Natural killer cell (primary cell): Measurements from ENCODE around the gene FMNL3. TPM values are rescaled to one million over a fixed set of nuclear protein-coding genes. Genes with fewer than 3 reads are reported as not detected.

Experiments
- ATAC-seq, 3 donors: fragments of 150-1000 bp in 2 of 3; fragments of 200-7000 bp in 1 of 3; cut with Tn5 transposase; 1 replicate in 1 of 3; 2 replicates in 2 of 3; pipeline ENCODE4 v1.10.0; 2021; ENCODE audit warnings: mild to moderate bottlenecking in 2 of 3, moderate library complexity in 2 of 3
- DNase-seq, 2 donors: peaks; one replicate each; pipeline versions ENCODE4 v3.0.0 to v3.0.0-alpha.2; 2013 to 2021; ENCODE audit warnings: mixed read lengths in 1 of 2
- H3K27ac ChIP-seq: one replicate; pipeline ENCODE4 v1.5.1; 2013; ENCODE audit warnings: mild to moderate bottlenecking, low read length
- H3K27me3 ChIP-seq: one replicate; pipeline ENCODE4 v1.6.1; 2013; ENCODE audit warnings: low read length; ENCODE audit not compliant: control insufficient read depth, insufficient read depth
- H3K36me3 ChIP-seq: one replicate; pipeline ENCODE4 v1.6.1; 2013; ENCODE audit warnings: low read length; ENCODE audit not compliant: control insufficient read depth, insufficient read depth
- H3K4me1 ChIP-seq: one replicate; pipeline ENCODE4 v1.6.1; 2013; ENCODE audit warnings: low read length; ENCODE audit not compliant: control insufficient read depth, insufficient read depth
- H3K4me3 ChIP-seq: one replicate; pipeline ENCODE4 v1.5.1; 2013; ENCODE audit warnings: low read length
- H3K9me3 ChIP-seq: one replicate; pipeline ENCODE4 v1.6.1; 2013; ENCODE audit warnings: low read length; ENCODE audit not compliant: control insufficient read depth, insufficient read depth
- H3K27ac Mint-ChIP-seq, 2 donors: one replicate each; pipeline ENCODE4 v1.8.0; 2022; ENCODE audit warnings: mild to moderate bottlenecking in 2 of 2, mixed read lengths in 2 of 2, moderate library complexity in 1 of 2
- H3K27me3 Mint-ChIP-seq, 2 donors: one replicate each; pipeline ENCODE4 v1.8.0; 2022; ENCODE audit warnings: low read depth in 2 of 2, mixed read lengths in 2 of 2
- H3K36me3 Mint-ChIP-seq: one replicate; pipeline ENCODE4 v1.8.0; 2022; ENCODE audit warnings: mixed read lengths
- H3K4me1 Mint-ChIP-seq, 2 donors: one replicate each; pipeline ENCODE4 v1.8.0; 2022; ENCODE audit warnings: mixed read lengths in 2 of 2
- H3K4me3 Mint-ChIP-seq: one replicate; pipeline ENCODE4 v1.8.0; 2022; ENCODE audit warnings: mild to moderate bottlenecking, moderate library complexity, mixed read lengths
- H3K9me3 Mint-ChIP-seq, 2 donors: one replicate each; pipeline ENCODE4 v1.8.0; 2022; ENCODE audit warnings: mixed read lengths in 2 of 2
- CTCF ChIP-seq: fragments of 200-600 bp; IDR thresholded peaks from one replicate; pipeline ENCODE4 v1.8.0; 2022; ENCODE audit warnings: antibody characterized with exemption
- WGBS: methylation state at CpG from one replicate; pipeline ENCODE4 v1.1.7; 2013; ENCODE audit warnings: missing lambda C conversion rate; ENCODE audit not compliant: insufficient coverage; 5-methylcytosine and 5-hydroxymethylcytosine counted together
- intact Hi-C: fragments of 100-400 bp; cut with micrococcal nuclease; formaldehyde crosslinking; loops from one replicate; pipeline ENCODE4 v1.14.2; 2022
- total RNA-seq, 4 donors: library from RNA; stranded (reverse); fragments of 120-200 nt in 1 of 4; gene quantifications; one replicate each; pipeline versions ENCODE4 v1.2.3 to v1.2.4, GENCODE V29; 2013 to 2022

Gene FMNL3
- total RNA-seq, 3 donors from 2014 or later (not counting 1 experiment from before 2014, with no cell fraction given): 54.2 to 82.6 (median 58.7) TPM

- Histone ChIP-seq H3K4me3 (no peak overlapping the region), H3K36me3 (no peaks in the 10 kb centered on the region), H3K9me3 (no peaks in the 10 kb centered on the region), H3K27me3 (no peaks in the 10 kb centered on the region), H3K4me1 (peaks cover 9% of the 10 kb centered on the region), H3K27ac (no peak overlapping the region)
- ATAC-seq: no peak
- Mint-ChIP-seq H3K27me3 (no peaks in the 10 kb centered on the region), H3K36me3 (no peaks in the 10 kb centered on the region), H3K27ac (peak overlapping the region in 1 of 2 donors; percentile 2), H3K4me3 (no peak overlapping the region), H3K4me1 (peaks cover 51 to 61% of the 10 kb centered on the region in 2 donors), H3K9me3 (no peaks in the 10 kb centered on the region)
- TF ChIP-seq CTCF: no peak
- DNase-seq: no peak
- intact Hi-C loops: no loop called here
These were observed 17.4 kb downstream of the FMNL3 start for GRCh38 chr12:49689785-49690184.

- intact Hi-C loops: no loop called here
- H3K9me3 Mint-ChIP-seq: no peaks in the 10 kb centered on the region
These were observed 18.0 kb downstream of the FMNL3 start for GRCh38 chr12:49689237-49689636.

GRCh38 chr12:49687941-49688340 is 19.3 kb downstream of the FMNL3 start:
- intact Hi-C loops: no loop called here
- H3K4me1 ChIP-seq: peaks cover 26% of the 10 kb centered on the region
- no peaks in the 10 kb centered on the region for H3K36me3 ChIP-seq
- TF ChIP-seq CTCF: no peak
- H3K36me3 Mint-ChIP-seq: no peaks in the 10 kb centered on the region
- DNase-seq (no peak), ATAC-seq (no peak)
- H3K27me3 Mint-ChIP-seq: no peaks in the 10 kb centered on the region
- H3K4me3 Mint-ChIP-seq: no peak overlapping the region
- 97% methylated on average over 2 of the region's 2 CpGs for WGBS
- H3K27ac Mint-ChIP-seq: peak overlapping the region in 1 of 2 donors; percentile 3
- no peak overlapping the region for H3K27ac ChIP-seq
- no peaks in the 10 kb centered on the region for H3K9me3 Mint-ChIP-seq
- no peak overlapping the region for H3K4me3 ChIP-seq
- peaks cover 68 to 76% of the 10 kb centered on the region in 2 donors for H3K4me1 Mint-ChIP-seq
- H3K27me3 ChIP-seq: no peaks in the 10 kb centered on the region
- no peaks in the 10 kb centered on the region for H3K9me3 ChIP-seq

More at GRCh38 chr12:49689237-49689636, 18.0 kb downstream of the FMNL3 start:
- ATAC-seq: no peak
- H3K4me3 Mint-ChIP-seq: no peak overlapping the region
- no peak for DNase-seq
- Histone ChIP-seq H3K27ac (no peak overlapping the region), H3K9me3 (no peaks in the 10 kb centered on the region), H3K27me3 (no peaks in the 10 kb centered on the region), H3K4me1 (peaks cover 14% of the 10 kb centered on the region), H3K4me3 (no peak overlapping the region), H3K36me3 (no peaks in the 10 kb centered on the region)
- no peak for TF ChIP-seq CTCF
- peaks cover 57 to 66% of the 10 kb centered on the region in 2 donors for H3K4me1 Mint-ChIP-seq
- H3K27ac Mint-ChIP-seq: no peak overlapping the region
- WGBS: 81% methylated on average over 2 of the region's 2 CpGs
- no peaks in the 10 kb centered on the region for H3K27me3 Mint-ChIP-seq
- H3K36me3 Mint-ChIP-seq: no peaks in the 10 kb centered on the region

GRCh38 chr12:49684310-49684854 is 22.8 kb downstream of the FMNL3 start:
- no peaks in the 10 kb centered on the region for H3K27me3 Mint-ChIP-seq
- DNase-seq: no peak
- no peak for TF ChIP-seq CTCF

More at GRCh38 chr12:49684310-49684854, 22.8 kb downstream of the FMNL3 start:
- Mint-ChIP-seq H3K4me3 (peak overlapping the region; percentile 84), H3K27ac (peak overlapping the region; percentile 88 to 92), H3K4me1 (peaks cover 60 to 63% of the 10 kb centered on the region in 2 donors), H3K36me3 (no peaks in the 10 kb centered on the region), H3K9me3 (no peaks in the 10 kb centered on the region)
- Histone ChIP-seq H3K4me1 (peaks cover 27% of the 10 kb centered on the region), H3K36me3 (no peaks in the 10 kb centered on the region), H3K4me3 (no peak overlapping the region), H3K27ac (peak overlapping the region; percentile 23), H3K27me3 (no peaks in the 10 kb centered on the region), H3K9me3 (no peaks in the 10 kb centered on the region)
- intact Hi-C loops: loop anchor here (1.0 to 2.0 kb wide), 3 partner anchors 14 to 22 kb away; no protein-coding TSS in a partner anchor
- WGBS: 82% methylated on average over 5 of the region's 5 CpGs
- ATAC-seq: no peak
